ENCODE results near the gene MACROH2A2.
A peak's percentile ranks its signal among the peaks of the same experiment; 100 is the strongest.
"Not testable (repeated sequence)": the region's sequence is repeated elsewhere in the genome, so short reads cannot be mapped to it uniquely, and the experiment has no call there.

The MACROH2A2 gene

DNA sequence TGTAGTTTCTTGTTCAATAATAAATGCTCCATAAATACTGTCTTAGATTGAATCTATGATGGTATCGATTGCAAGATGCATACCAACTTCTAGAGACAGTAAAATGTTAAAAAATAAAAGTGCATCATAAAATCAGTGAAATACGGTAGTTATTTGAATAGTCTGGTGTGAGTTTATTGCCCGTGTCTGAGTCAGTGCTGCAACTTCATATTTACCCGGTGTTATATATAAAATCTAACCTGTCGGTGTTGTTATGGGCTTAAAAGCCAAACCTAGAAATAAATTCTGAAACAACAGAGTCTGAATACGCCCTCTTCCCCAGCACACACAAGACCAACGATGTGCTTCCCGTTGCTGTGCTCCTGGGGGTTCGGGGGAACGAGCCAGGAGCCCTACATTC is 16.3 kb downstream of the MACROH2A2 start:
- DNase-seq (no peak), ATAC-seq (no peak)

GRCh38 chr10:70069346-70069745 is 16.7 kb downstream of the MACROH2A2 start:
- no peak for ATAC-seq
- no peak for DNase-seq

- DNase-seq (no peak), ATAC-seq (no peak)
Observed at GRCh38 chr10:70070834-70071233, 18.2 kb downstream of the MACROH2A2 start.

GRCh38 chr10:70074165-70074564 is 21.5 kb downstream of the MACROH2A2 start:
- ATAC-seq, result no peak
- no peak for DNase-seq

DNA sequence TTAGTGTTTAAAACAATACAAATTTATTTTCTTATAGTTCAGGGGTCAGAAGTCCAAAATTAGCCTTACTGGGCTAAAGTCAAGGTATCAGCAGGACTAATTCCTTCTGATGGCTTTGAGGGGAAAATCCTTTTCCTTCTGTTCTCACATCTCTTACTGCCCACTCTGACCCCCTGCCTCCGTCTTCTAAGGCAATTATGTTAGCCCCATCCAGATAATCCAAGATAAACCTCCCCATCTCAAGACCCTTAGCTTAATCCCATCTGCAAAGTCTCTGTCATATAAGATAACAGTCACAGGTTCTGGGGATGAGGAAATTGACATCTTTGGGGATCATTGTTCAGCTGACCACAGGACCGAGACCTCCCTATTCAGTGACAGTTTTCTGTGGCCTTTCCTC is 22.3 kb downstream of the MACROH2A2 start:
- DNase-seq (no peak), ATAC-seq (no peak)

DNA sequence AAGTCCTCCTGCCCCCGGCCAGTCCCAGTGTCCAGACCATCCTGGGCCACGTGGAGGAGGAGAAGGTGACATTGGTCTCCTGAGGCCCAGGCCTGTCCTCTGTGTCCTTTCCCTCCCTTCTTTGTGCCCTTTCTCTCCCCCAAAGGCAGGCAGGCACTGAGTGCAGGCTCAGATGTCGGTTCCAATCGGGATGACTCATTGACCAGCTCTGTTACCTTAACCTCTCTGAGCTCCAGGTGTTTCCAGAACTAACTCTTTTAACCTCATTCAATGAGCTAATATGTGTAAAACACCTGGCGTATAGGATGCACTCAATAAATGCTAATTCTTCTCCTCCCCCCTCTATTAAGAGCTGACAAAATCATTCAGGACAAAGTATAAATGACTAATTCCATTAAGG is 25.7 kb downstream of the MACROH2A2 start:
- no peak for ATAC-seq
- no peak for DNase-seq

- ATAC-seq (no peak), DNase-seq (no peak)
Observed at GRCh38 chr10:70078937-70079336, 26.3 kb downstream of the MACROH2A2 start.

DNA sequence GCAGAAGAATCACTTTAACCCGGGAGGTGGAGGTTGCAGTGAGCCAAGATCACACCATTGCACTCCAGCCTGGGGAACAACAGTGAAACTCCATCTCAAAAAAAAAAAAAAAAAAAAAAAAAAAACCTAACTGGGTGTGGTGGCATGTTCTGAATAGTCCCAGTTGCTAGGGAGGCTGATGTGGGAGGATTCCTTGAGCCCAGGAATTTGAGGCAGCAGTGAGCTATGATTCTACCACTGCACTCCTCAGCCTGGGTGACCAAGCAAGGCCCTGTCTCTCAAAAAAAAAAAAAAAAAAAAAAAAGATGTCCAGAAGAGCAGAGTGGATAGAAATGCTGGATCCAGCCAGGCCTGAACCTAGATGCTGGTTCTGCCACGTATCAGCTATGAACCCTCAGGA is 28.1 kb downstream of the MACROH2A2 start:
- not testable (repeated sequence) for DNase-seq, ATAC-seq

DNA sequence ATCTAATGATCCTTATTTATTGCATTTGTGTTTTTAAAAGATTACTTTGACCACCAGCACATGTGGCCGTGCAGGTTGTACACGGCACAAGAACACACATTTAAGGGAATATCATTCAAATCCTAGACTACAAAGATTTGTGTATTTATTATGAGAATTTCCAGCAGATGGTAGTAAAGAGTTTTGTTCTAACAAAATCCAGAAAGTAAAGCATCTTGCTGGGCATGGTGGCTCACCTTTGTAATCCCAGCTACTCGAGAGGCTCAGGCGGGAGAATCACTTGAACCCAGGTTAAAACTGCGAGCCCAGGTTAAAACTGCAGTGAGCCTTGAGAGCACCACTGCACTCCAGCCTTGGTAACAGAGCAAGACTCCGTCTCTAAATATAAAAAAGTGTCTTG is 31.5 kb downstream of the MACROH2A2 start:
- DNase-seq (no peak), ATAC-seq (no peak)

- DNase-seq, result no peak
- ATAC-seq, result no peak
Observed at GRCh38 chr10:70085975-70086613, 33.4 kb downstream of the MACROH2A2 start.

DNA sequence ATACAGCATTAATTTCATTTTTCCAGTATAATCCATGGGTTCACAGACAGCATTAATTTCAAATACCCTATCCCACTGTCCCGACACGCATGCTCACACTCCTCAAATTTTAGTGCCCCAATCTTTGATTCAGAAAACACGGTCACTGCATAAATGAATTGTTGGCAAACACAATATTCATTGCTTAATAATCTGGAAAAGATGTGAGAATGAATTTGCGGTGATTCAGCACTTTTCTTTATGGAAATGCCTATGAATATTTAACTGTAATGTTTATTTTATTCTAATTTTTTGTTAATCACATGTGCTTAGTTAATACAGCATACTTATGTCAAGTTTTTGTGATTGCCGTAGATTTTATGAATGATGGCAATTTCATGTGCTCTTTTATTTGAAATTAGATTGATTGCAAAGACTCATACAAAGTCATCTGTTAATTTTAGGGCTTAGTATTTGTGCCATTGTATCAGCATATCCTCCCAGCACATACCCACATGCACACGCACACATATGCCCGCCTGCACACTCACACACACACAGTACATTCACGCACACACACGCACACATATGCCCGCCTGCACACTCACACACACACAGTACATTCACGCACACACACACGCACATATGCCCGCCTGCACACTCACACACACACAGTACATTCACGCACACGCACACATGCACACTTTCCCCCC is 35.1 kb downstream of the MACROH2A2 start:
- ATAC-seq (no peak), DNase-seq (no peak)

DNA sequence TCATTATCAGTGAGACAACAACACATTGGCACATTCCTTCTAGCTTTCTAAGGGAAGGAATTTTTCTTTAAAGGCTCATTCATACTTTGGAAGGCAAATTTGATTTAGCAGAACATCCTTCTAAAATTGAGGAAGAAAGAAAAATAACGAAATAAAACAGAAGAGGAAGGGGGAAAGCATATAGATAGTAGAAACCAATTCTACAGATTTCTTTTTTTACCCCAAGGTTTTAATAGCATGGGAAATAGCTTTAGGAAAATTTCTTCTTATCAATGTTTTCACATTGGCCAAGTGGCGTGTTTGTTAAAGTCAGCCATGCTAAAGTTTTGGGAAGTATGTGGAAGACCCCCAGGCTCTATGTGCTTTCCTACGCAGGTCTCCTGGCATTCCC is 35.7 kb downstream of the MACROH2A2 start:
- ATAC-seq (no peak), DNase-seq (no peak)

- DNase-seq (no peak), ATAC-seq (no peak)
Observed at GRCh38 chr10:70090013-70090412, 37.4 kb downstream of the MACROH2A2 start.

DNA sequence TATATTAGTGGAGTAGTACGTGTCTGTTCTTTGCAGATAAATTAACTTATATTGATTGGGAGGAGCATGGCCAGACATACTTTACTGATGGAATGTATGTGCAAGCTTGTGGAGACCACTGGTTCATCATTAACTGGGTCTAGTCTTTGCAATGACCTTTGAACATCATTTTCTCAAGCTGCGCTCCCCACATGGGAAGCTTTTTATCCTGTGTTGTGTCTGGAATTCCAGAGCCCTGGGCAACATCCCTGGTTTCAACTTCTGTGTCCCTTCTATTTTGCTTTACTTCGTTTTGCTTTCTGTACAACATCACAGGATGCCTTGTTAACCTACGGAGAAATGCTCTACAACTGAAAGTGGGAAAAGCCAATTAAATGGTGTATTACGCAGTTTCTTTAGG is 38.3 kb downstream of the MACROH2A2 start:
- DNase-seq, result no peak
- no peak for ATAC-seq

DNA sequence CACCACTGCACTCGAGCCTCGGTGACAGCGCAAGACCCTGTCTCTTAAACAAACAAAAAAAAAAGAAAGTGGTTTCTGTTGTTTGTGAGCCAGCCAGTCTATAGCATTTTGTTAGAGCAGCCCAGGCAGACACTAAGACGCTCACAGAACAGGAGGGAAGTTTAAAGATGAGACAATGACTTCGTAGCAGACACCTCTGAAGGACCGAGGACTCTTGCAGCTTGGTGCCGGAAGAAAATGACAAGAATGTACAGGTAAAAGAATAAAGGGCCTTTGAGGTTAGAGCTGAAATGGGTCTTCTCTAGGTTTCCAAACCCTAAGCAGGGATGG is 39.7 kb downstream of the MACROH2A2 start:
- no peak for ATAC-seq

GRCh38 chr10:70093335-70093944 is 40.8 kb downstream of the MACROH2A2 start:
- ATAC-seq, result peak; percentile 86

More for the DNA sequence above, 39.7 kb downstream of the MACROH2A2 start:
- no peak for DNase-seq

GRCh38 chr10:70094250-70094649 is 41.6 kb downstream of the MACROH2A2 start:
- DNase-seq (no peak), ATAC-seq (no peak)

More at GRCh38 chr10:70093335-70093944, 40.8 kb downstream of the MACROH2A2 start:
- peak; percentile 25 for DNase-seq

- ATAC-seq (no peak), DNase-seq (no peak)
Observed at GRCh38 chr10:70096016-70096704, 43.5 kb downstream of the MACROH2A2 start.

- ATAC-seq (no peak), DNase-seq (no peak)
Observed at GRCh38 chr10:70096705-70097420, 44.2 kb downstream of the MACROH2A2 start.

DNA sequence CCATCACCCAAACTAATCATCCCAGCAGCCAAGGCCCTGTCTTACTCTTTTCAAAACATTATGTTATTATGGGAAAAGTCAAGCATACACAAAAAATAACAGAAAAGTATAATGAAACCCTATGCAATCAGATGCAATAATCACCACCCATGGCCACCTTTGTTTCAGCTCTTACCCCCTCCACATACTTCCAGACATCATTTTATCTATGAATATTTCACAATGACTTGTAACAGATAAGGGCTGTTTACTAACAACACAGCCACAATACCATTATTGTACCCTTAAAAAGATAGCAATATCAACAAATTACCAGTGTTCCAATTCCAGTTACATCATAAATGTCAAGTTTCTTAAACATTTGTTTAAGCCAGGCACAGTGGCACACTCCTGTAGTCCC is 44.8 kb downstream of the MACROH2A2 start:
- DNase-seq, result no peak
- ATAC-seq, result no peak

DNA sequence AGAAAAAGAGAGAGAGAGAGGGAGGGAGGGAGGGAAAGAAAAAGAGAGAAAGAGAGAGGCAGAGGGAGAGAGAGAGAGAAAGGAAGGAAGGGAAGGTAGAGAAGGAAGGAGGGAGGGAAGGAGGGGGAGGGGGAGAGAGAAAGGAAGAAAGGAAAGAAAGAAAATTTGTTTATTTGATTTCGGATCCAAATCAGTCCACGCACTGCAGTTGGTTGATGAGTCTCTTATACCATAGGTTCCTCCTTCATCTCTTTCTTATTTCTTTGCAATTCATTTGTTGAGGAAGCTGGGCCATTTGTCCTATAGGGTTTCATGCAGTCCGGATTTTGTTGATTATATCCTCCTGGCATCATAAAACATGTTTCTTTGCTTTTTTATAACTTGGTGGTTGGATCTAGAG is 45.6 kb downstream of the MACROH2A2 start:
- ATAC-seq (no peak), DNase-seq (no peak)

- not testable (repeated sequence) for ATAC-seq, DNase-seq
Observed at GRCh38 chr10:70101068-70101562, 48.5 kb downstream of the MACROH2A2 start.

Measured in stimulated activated naive CD8-positive, alpha-beta T cell treated with anti-CD3 and anti-CD28 coated beads, Interleukin-15, Interleukin-2, amounts not matched to agents 100 U/mL and 50 U/mL, for 24 hours (primary cell).